ENCODE results near the gene CCDC187. TPM values are rescaled to one million over a fixed set of nuclear protein-coding genes. Genes with fewer than 3 reads are reported as not detected.

Gene CCDC187
- total RNA-seq, 1 experiment from 2014 or later, result not detected

GRCh38 chr9:136326061-136326760, 22.3 kb upstream of the CCDC187 start:
- Mint-ChIP-seq H3K4me1 (ENCODE audit: insufficient read depth, unreplicated experiment) (no peaks in the 10 kb centered on the region), H3K27me3 (ENCODE audit: insufficient read depth, unreplicated experiment) (no peaks in the 10 kb centered on the region), H3K9me3 (ENCODE audit: unreplicated experiment) (no peaks in the 10 kb centered on the region), H3K27ac (ENCODE audit: low read depth, unreplicated experiment) (no peak overlapping the region), H3K4me3 (ENCODE audit: unreplicated experiment) (peak overlapping the region; percentile 57), H3K36me3 (ENCODE audit: insufficient read depth, unreplicated experiment) (no peaks in the 10 kb centered on the region)
- BruUV-seq (replicated peaks), result no TSS peak
- intact Hi-C loops (cut with micrococcal nuclease), result no loop called here
- TF ChIP-seq CTCF (IDR thresholded peaks at IDR 0.05; ENCODE audit: unreplicated experiment), result no peak
- DNase-seq (ENCODE audit: unreplicated experiment), result no peak
- ChIA-PET POLR2A (interaction anchor here (1.3 kb wide), 1 partner anchor 37 kb away, joined by 4 read pairs; the partner anchor contains the start of gene DNLZ), CTCF (interaction anchor here (0.6 to 0.9 kb wide), 3 partner anchors 13 to 24 kb away, joined by 4 to 5 read pairs (median 5); no protein-coding TSS in a partner anchor)

GRCh38 chr9:136325358-136325757, 21.5 kb upstream of the CCDC187 start:
- CTCF ChIA-PET, result interaction anchor here (0.6 to 0.9 kb wide), 3 partner anchors 11 to 48 kb away, joined by 3 to 4 read pairs (median 3); no protein-coding TSS in a partner anchor
- no TSS peak for BruUV-seq (replicated peaks)
- no peaks in the 10 kb centered on the region for H3K27me3 Mint-ChIP-seq (ENCODE audit: insufficient read depth, unreplicated experiment)
- POLR2A ChIA-PET, result interaction anchor here (0.6 to 1.3 kb wide), 2 partner anchors 38 to 48 kb away, joined by 4 read pairs; partner anchors contain the start of gene DNLZ
- intact Hi-C loops (cut with micrococcal nuclease), result no loop called here
- H3K27ac Mint-ChIP-seq (ENCODE audit: low read depth, unreplicated experiment), result no peak overlapping the region
- no peaks in the 10 kb centered on the region for H3K9me3 Mint-ChIP-seq (ENCODE audit: unreplicated experiment)
- TF ChIP-seq CTCF (IDR thresholded peaks at IDR 0.05; ENCODE audit: unreplicated experiment), result no peak
- DNase-seq (ENCODE audit: unreplicated experiment), result no peak
- H3K4me3 Mint-ChIP-seq (ENCODE audit: unreplicated experiment), result no peak overlapping the region
- H3K36me3 Mint-ChIP-seq (ENCODE audit: insufficient read depth, unreplicated experiment), result no peaks in the 10 kb centered on the region
- no peaks in the 10 kb centered on the region for H3K4me1 Mint-ChIP-seq (ENCODE audit: insufficient read depth, unreplicated experiment)

GRCh38 chr9:136324501-136325300, 20.8 kb upstream of the CCDC187 start:
- no peak overlapping the region for H3K27ac Mint-ChIP-seq (ENCODE audit: low read depth, unreplicated experiment)

More at GRCh38 chr9:136324501-136325300, 20.8 kb upstream of the CCDC187 start:
- no TSS peak for BruUV-seq (replicated peaks)
- Mint-ChIP-seq H3K9me3 (ENCODE audit: unreplicated experiment) (no peaks in the 10 kb centered on the region), H3K36me3 (ENCODE audit: insufficient read depth, unreplicated experiment) (no peaks in the 10 kb centered on the region), H3K27me3 (ENCODE audit: insufficient read depth, unreplicated experiment) (no peaks in the 10 kb centered on the region), H3K4me3 (ENCODE audit: unreplicated experiment) (no peak overlapping the region), H3K4me1 (ENCODE audit: insufficient read depth, unreplicated experiment) (no peaks in the 10 kb centered on the region)
- DNase-seq (ENCODE audit: unreplicated experiment), result no peak
- TF ChIP-seq CTCF (IDR thresholded peaks at IDR 0.05; ENCODE audit: unreplicated experiment), result no peak
- ChIA-PET CTCF (interaction anchor here (0.7 to 1.1 kb wide), 5 partner anchors 10 to 139 kb away, joined by 3 read pairs; no protein-coding TSS in a partner anchor), POLR2A (interaction anchor here (0.6 kb wide), 2 partner anchors 48 to 163 kb away, joined by 3 to 4 read pairs; no protein-coding TSS in a partner anchor)
- intact Hi-C loops (cut with micrococcal nuclease), result no loop called here

Measured in MCF 10A (cell line).